ENCODE data around the gene TTLL13.

GRCh38 chr15:90307661-90308060 lies 58.3 kb downstream of the TTLL13 start:
- TF ChIP-seq CTCF (conservative IDR thresholded peaks at IDR 0.05; ENCODE audit: low read depth, low read length) (no peak), EZH2 (IDR thresholded peaks at IDR 0.05; ENCODE audit: low read length, unreplicated experiment) (no peak), EZH2phosphoT487 (IDR thresholded peaks at IDR 0.05; ENCODE audit: borderline replicate concordance, low read length) (no peak)
